Suppressor macrophage treated with lipopolysaccharide for 4 hours (primary cell): ENCODE data around the gene CAPSL.
"Not testable (repeated sequence)": the region's sequence is repeated elsewhere in the genome, so short reads cannot be mapped to it uniquely, and the experiment has no call there.

Source experiments
- DNase-seq: peaks from one replicate; pipeline ENCODE4 v3.0.0-alpha.2; 2020

CAPSL gene

DNA sequence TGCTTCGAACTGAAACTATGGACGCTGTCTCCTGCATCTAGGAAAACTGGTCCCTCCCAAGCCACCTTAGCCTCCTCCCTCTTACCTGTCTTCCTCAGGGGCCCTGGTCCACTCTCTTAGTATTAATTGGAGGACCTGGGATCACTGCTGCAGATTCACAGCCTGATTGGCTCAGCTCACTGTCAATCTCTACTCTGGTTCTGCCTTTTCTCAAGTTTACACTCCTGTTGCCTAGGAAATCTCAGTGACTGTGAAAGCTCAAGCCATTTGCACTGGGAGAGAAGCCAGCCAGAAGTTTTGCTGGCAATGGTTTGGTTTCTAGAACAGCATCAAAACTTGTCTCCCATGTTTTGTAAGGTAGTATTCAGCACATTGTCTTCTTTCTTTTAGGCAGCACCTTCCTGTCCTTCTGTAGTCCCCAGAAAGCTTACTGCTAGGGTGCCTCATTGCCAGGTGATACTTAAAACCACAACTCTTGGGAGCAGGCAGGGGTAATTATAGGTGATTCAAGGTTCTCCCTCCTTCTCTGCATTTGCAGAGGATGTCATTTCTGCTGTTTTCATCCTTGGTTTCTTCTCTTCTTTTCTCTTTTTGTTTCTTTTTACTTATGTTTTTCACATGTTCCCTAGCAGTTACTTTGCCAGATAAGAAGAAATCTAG lies at the start of gene CAPSL:
CAPSL (minus strand) TSS at position 55 of the 660 bp plus-strand sequence. CDS start 17,502 bp downstream, outside the sequence.
- DNase-seq = no peak

DNA sequence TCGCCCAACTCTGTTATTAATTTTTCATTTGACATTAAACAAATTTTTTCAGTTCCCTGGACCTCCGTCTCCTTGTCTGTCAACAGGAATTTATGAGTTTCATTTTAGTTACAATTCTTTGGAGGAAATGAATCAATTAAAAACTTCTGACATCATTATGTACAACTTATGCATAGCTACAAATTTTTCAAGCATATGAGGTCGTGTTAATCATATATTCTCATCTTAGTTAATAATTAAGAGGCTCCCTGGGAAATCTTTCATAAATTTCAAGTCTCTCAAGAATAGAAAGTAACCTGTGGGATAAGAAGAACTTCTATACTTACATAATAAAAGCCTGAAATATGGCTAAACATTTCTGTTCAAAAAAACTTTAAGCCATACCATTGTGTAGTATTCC lies 49.4 kb upstream of the CAPSL start:
- DNase-seq = no peak

DNA sequence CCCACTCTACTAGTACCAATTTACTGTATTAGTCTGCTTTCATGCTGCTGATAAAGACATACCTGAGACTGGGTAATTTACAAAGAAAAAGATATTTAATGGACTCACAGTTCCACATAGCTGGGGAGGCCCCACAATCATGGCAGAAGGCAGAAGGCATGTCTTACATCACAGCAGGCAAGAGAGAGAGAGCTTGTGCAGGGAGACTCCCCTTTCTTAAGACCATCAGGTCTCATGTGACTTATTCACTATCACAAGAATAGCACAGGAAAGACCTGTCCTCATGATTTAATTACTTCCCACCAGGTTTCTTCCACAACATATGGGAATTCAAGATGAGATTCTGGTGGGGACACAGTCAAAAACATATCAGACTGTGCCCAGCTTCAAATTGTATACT lies 41.3 kb upstream of the CAPSL start:
- peak; percentile 1 for DNase-seq

DNA sequence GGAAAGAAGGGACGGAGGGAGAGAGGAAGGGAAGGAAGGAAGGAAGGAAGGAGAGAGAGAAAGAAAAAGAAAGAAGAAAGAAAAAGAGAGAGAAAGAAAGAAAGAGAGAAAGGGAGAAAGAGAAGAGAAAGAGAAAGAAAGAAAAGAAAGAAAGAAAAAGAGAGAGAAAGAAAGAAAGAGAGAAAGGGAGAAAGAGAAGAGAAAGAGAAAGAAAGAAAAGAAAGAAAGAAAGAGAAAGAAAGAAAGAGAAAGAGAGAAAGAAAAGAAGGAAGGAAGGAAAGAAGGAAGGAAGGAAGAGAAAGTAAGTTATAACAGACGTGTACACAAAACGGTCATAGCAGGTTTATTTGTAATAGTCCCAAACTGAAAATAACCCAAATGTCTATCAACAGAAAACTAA lies 38.4 kb upstream of the CAPSL start:
- DNase-seq = not testable (repeated sequence)

DNA sequence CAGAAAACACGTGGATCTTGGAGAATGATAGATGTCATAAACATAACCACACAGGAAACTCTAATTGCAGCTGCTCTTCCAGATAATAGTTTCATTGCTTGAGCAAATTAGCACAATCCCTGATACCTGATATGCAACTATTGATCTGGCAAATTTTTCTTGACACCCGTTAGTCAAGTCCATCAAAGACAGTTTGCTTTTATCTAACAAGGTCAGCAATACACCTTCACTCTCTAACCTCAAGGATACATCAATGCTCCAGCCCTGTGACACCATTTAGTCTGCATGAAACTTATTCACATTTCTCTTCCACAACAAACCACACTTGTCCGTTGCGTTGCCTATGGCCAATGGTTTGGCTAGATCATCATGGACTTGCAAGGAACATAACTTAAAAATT lies 36.1 kb upstream of the CAPSL start:
- DNase-seq = no peak

DNA sequence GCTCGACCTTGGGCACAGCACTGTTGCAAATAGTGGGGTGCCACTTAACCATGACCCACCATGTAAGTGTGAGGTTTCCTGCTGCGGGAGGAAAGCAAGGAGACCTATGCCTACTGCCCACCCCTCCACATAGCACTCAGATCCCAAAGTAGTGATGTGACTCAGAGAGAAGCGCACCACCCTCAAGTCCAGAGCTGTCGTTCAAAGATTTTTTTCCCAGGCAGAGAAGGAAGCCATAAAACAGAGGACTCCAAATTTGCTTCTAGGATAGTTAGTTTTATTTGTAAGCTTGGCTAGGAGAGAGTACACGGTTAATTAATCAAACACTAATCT lies 33.4 kb upstream of the CAPSL start:
- DNase-seq = no peak

DNA sequence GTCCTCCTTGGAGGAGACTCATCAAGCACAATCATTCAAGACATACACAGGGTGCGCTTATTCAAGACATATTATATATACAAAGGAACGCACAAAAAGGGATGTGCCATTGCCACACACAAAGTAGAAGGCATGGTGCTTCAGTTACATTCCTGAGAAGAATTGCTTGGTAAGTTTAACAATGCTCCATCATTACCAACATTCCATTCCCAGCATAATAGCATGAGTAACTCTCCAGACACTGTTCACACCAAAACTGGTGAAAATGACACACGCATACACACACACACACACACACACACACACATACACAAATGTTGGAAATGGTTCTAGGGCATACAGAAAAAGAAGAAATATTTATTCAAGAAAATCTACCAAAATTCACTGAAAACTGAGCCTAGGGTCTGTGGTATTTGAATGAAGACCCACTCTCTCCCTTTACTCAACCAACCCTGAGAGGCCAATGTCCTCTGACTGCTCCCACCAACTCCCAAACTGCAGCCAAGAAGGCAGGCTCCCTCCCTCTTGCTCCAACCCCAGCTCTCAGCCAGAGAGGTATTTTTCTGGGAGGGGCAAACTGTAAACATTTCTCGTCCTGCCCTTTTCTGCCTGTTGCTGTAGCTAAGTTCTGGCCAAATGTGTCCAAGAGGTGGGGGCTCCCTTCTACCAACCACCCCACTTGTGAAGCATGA lies 32.9 kb upstream of the CAPSL start:
- no peak for DNase-seq

DNA sequence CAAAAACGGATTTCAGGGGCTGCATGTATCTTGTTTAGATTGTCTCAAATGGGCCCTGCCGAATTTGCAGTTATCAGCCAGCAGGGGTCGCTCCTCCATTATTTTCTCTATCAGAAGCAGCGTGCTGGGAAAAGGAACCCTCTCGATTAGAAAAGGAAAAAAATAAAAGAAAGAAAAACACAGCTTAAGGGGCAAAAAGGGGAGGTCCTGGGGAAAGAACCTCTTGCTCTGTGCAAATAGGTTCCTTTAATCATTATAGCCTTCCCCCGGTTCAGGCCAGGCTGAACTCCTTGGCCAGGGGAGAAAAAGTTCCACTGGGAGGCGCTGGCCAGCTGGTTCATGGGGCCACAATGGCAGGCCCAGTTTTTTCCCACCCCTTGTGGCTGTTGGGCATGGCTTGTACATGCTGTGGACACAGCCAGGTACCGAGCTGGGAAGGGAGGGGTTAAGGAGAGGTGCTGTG lies 25.0 kb upstream of the CAPSL start:
- DNase-seq = peak; percentile 44

DNA sequence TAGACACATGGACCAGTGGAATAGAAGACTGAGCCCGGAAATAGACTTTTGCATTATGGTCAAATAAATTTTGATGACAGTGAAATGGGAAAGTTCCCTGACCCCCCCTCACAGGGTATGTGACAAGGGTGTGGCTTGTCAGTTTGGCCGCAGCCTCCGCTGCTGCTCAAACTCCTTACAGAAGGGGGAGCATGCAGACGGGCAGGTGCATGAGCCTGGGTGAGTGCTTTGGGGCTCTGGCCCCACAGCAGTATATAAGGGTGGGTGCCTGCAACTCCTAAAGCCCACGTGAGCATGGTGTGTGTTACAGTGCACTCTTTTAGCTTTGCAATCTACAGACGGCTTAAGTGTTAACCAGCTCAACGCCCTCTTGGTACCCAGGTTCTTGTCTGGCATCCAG lies 21.9 kb upstream of the CAPSL start:
- DNase-seq = no peak

DNA sequence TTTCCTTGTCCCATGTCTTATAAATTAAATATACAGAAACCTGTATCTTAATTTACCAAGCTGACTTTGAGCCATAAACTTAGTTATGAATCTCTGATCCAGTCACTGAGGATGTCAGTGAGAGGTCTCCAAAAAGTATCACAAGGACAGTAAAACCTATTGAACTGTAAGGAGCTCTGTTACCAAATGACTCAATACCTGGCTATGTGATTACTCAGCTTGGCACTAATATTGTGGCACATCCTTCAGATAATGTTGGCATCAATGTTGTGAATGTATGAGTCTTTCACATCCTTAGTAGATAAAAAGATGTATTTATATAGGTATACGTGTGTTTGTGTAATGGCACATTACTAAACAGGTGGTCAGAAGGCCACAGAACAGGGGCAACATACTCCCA lies 18.0 kb upstream of the CAPSL start:
- no peak for DNase-seq

DNA sequence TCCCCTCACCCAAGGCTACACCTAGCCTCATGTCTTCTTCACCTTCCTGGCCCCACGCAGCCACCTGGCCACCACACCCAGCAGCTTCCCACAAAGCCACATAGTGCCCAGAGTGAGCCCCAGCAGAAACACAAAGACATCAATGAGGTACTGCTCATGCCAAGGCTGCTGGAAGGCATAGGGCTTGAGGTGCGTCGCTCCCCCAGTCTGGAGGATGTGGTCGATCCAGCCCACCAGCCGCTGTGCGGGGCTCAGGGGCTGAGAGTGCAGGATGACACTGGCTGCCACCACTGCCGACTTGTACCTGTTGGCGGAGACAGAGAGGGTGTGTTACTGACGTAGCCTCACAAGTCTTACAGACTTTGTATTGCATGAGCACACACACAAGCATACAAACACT lies 15.8 kb upstream of the CAPSL start:
- no peak for DNase-seq

DNA sequence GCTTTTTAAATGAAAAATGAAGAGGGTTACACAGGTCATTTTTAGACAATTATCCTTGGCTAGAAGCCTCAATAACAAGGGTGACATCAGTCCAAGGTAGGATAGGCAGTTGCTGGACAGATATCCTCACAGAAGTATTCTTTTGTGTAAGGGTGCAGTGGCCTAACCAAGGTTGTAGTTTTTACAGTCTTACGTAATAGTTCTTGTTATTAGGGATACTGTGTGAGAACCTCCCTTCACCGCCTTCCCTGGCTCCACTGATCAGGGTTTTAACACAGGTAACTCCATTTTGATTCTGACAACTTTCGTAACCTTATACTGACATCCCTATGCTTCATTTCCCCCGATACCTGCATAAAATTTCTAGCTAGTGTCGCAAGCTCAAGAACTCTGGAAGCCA lies 8.7 kb upstream of the CAPSL start:
- DNase-seq = no peak

DNA sequence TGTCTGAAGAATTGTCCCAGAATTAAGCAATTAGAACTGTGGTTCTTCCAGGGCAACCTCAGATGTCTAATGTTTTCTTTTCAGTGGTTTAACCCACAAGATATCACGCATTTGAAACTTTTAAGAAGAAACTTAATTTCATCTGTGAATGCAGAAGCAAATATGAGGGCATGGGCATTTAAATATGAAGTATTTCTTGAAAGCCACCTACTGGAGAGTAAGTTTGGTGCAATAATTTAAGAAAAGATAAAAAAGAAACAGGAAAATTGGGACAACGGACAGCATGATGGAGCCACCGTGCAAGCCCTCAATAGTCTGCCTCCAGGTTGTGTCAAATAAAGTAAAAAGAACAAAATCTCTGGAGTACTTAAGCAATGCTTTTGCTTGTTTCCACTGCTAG lies 1.2 kb upstream of the CAPSL start:
- DNase-seq = no peak

DNA sequence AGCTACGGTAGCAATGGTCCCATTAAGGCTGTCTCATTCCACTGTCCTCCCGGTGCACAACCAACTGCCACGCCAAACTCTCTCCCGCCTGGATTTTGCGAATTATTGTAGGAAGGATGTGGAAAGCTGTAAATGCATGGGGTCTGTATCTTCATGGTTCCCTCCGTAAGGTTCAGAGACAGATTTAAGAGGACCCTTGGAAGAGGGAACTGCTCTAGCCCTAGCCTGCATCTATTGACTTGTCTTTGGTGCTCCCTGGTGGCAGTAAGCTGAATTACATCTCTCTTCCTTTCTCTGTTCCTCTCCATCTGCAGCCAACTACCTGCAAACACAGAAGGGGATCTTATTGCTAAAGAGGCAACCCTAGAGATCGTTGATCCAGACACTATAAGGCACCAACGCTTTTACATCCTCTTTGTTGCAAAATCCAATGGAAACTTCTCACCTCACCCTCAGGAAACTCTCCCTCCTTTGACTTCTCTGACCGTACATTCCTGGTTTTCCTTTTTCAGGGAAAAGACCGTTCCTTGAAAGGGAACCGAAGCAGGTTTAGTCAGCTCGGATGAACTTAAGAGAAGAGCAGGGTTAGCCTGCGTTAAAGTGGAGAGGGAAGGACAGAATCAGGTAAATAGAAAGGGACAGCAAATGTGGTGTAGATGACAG lies 11.9 kb downstream of the CAPSL start:
- DNase-seq = peak; percentile 79

DNA sequence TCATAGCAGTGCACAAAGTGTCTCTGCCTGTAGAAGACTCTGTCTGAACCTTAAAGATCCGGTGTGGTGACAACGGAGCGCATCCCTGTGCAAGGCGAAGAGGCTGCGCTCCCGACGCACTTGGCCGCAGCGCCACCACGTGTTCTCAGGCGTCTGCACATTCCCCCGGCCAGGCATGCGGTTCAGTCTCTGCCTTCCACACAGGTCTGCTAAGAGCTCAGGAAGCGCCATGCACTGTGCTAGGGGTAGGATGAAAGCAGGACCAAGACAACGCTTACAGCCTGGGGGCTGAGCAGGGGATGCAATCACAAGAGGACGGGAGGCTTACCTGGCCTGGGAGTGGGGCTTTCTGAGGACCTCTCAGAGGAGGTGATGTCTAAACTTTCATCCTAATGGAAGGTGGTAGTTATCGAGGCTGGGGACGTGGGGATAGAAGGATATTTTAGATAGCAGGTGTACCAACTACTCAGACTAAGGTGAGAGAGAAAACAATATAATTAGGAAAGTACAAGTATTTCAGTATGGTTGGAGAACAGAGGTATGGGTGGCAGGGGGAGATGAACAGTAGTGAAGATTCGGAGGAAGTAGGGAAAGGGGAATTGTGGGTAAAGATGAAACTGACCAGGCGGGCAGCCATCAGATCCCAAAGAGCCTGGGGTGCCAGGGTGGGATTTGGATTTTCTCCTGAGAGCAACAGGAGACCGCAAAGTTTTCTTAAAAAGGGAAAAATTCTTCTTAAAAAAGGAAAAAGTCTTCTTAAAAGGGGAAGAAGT lies 13.3 kb downstream of the CAPSL start:
- peak; percentile 80 for DNase-seq

DNA sequence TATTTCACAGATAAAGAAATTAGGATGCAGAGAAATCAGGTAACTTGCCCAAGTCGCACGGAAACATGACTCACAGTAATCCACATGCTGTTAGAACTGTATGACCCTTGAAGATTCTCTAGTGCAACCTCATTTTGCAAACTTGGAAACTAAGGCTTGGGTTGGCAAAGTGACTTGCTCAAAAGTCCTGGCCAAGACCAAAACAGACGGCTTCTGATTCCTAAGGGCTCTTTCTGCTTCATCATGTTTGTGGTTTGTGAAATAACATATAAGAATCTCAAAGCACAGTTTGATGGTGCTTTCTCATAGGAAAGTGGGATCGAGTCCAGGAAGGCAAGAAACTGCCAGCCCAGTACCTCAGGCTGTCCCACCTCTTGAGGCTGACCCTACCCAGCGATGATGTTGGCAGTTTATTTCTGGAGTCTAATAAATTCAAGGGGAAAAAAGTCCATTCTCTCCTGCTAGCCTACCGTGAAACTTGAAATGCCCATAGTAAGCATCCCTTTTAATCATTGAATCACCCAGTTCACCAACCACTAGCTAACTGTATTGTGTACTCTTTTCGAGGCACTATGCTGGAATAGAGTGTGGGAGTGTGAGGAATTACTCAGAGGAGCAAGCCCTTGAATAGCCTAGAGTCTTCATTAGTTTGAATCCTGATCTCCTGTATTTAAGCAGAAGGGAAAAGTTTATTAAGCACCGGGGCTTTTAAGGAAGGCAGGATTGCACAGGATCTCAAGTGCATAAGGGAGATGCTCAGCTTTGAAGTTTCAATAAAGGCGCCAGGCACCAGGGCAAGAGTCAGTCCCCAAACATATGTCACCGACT lies 14.1 kb downstream of the CAPSL start:
- peak; percentile 13 for DNase-seq

DNA sequence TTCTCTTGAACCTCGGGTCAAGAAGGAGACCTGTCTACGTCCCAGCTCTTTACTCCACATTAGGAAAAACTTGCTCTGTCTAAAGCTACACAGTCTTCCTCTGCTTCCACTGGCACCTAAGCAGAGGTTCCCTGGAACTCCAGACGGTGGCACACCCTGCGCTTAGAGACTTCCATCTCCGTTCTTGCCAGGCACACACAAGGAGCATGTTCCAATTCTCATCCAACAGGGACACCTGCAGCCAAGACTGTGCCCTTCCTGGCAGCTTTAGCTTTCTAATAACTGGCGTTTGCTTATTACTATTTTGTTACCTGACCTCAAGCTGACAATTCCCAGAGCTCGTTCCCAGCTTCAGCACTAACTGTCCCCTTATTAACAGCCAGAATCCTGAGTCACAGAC lies 16.0 kb downstream of the CAPSL start:
- DNase-seq = no peak

DNA sequence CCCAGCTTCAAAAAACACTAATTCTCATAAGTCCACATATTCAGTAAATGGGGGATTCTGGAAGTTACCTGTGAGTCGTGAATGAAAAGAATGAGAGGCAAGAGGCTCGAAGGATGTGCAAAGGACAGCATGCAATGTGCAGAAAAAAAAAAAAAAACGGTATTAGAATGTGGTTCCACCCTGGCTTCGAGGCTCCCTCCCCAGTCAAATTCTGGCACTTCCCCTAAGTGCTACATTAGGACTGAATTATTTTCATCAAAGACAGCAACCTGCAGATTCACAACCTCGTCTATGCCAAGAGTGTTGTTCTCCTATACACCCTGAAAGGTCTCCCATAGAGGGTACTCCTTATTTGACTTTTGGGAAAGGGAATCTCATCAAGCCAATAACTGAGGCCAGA lies 16.5 kb downstream of the CAPSL start:
- DNase-seq = no peak

DNA sequence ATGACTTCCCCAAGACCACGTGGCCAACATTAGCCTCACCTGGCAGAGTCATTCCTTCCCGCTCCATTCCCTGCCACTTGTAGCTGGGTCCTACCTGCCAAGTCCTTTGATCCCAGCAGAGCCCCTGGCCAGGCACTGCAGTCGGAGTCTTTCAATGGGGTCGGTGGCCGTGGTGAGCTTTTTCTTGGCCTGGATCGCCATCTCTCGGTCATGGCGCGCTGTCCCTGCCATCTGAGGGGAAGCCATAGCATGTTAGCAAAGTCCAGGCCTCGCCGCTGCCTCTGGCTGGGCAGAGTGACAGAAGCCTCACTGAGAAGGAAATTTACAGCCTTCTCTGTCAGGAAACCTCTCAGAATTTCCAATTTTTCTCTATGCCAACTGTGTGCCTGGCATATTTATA lies 17.5 kb downstream of the CAPSL start:
- DNase-seq = no peak

DNA sequence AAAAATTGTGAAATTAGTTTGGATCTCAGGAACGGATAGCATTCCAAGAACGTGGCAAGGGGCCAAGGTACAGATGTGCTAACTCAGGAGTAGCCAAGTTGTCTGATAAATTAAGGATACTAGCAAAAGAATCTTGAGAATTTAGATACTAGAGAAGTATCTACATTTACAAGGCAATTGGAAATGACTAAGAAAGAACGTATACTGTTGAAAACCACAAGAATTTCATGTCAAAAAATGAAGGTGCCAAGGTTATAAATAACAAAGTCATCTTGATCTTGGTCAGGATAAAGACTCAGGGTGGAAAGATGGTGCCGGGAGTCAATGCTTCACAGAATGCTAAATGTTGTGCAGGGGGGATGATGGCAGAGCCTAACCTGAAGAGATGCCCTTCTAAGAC lies 19.2 kb downstream of the CAPSL start:
- no peak for DNase-seq

DNA sequence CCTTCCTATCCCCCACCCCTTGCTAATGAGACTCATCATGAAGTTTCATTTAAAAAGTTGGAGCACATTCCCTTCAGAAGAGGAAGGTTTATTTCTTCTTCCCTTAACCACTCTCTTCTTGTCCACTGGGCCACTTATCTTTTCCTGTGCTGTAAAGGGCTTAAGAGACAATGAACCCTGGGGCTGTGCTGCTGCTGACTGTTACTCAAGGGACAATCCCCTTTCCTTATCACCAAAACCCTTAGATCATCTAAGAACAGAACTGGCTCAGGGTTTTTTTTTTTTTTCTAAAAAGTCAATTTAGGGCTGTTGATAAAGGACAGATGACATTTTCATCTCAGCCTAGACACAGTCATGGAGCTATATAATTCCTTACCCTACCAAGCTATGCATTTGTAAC lies 29.6 kb downstream of the CAPSL start:
- no peak for DNase-seq

DNA sequence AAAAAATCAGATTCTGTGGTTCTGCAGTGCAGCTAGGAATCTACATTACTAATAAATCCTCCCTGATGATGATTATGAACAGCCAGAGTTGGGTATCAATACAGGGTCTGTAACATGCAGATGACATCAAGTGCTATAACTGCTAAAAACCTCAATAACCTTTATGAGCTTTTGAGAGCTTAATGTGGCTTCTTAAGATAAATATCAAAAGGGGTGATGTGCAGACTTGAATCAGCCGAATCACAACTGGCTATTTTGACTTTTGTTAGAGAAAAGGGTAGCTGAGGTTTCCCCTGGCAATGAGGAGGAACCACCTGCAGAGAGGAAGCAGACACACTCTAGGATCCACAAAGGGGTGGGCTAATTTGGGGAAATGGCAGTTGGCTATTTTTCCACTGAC lies 30.2 kb downstream of the CAPSL start:
- no peak for DNase-seq
